Chondrocyte (in vitro differentiated cells): ENCODE measurements around the gene RGS14. TPM values are rescaled to one million over a fixed set of nuclear protein-coding genes. Genes with fewer than 3 reads are reported as not detected.

Experiments used
- DNase-seq: peaks from one replicate; pipeline ENCODE4 v3.0.0; 2021; ENCODE audit warnings: mixed read lengths, low spot score
- H3K27ac Mint-ChIP-seq: one replicate; pipeline ENCODE4 v1.8.0; 2021; ENCODE audit warnings: mild to moderate bottlenecking, moderate library complexity, mixed read lengths; ENCODE audit not compliant: unreplicated experiment
- H3K27me3 Mint-ChIP-seq: 2 replicates; pipeline ENCODE4 v1.8.0; 2021; ENCODE audit warnings: low read depth, mixed read lengths
- H3K36me3 Mint-ChIP-seq: 2 replicates; pipeline ENCODE4 v1.8.0; 2021; ENCODE audit warnings: low read depth, mixed read lengths
- H3K4me1 Mint-ChIP-seq: 2 replicates; pipeline ENCODE4 v1.8.0; 2021; ENCODE audit warnings: low read depth, mild to moderate bottlenecking, mixed read lengths
- H3K4me3 Mint-ChIP-seq: one replicate; pipeline ENCODE4 v1.8.0; 2021; ENCODE audit warnings: mild to moderate bottlenecking, moderate library complexity, mixed read lengths; ENCODE audit not compliant: unreplicated experiment
- H3K9me3 Mint-ChIP-seq: 2 replicates; pipeline ENCODE4 v1.8.0; 2021; ENCODE audit warnings: low read depth, mixed read lengths
- CTCF ChIP-seq: fragments of 200-600 bp; sonication (generic); IDR thresholded peaks from 2 replicates; pipeline ENCODE4 v1.5.0; 2021; ENCODE audit warnings: antibody characterized with exemption, mild to moderate bottlenecking, moderate library complexity
- total RNA-seq: library from RNA; stranded (reverse); gene quantifications from 3 replicates; pipeline ENCODE4 v1.2.1, GENCODE V29; 2021

RGS14 gene
- total RNA-seq, 1 donor from 2014 or later = 11.6 TPM

DNA sequence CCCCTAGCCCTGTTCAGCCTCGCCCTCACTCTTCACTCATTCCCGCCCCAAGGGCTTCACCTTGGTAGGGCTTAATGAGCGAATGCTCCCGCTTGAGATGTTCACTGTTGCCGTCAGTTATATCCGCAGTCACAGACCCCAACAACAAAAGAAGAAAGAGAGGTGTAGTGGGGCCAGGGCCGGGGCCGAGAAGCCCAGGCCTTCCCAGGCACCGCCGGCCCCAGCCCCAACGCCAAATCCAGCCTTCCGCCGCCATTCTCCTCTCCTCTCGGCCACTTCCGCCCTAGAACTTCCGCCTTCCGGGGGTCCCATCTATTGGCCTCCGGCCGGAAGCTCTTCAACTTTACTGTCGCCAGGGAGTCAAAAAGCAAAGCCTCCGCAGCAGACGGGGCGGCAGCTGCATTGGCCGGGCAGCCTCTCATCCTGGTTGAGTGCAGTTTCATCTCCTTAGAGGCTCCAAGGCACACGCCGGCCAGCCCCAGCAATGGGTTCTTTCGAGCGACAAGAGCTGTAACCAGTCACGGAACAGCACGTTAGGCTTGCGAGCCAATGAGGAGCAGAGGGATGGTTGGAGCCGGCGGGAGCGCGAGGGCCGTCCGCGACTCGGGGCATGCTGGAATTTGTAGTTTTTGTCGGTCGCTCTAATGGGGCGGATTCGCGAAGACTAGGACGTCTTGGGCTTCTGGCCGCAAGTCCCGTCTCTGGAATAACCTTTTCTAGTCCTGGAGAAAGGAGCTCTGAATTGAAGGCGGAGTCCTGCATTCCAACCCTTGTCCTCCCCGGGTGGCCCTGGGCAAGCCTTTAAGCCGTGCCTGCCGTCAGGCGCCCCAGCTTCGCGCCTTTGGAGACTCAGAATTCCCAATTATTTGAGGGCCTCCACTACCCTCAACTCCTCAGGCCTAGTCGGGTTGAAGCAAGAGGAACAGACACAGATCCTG is 6.1 kb upstream of the RGS14 start, which contains the start of gene LMAN2:
TSS of gene LMAN2 (minus strand) at position 277 of the 938 bp plus-strand sequence. CDS start at position 256, 21 bp downstream.
- H3K27ac Mint-ChIP-seq = peak within 1 kb of the TSS; percentile 97
- H3K9me3 Mint-ChIP-seq = peaks cover 2% of the 10 kb centered on the region
- H3K4me1 Mint-ChIP-seq = peaks cover 39% of the 10 kb centered on the region
- TF ChIP-seq CTCF = no peak
- H3K36me3 Mint-ChIP-seq = no peaks in the 10 kb centered on the region
- H3K27me3 Mint-ChIP-seq = no peaks in the 10 kb centered on the region
- peak within 1 kb of the TSS; percentile 95 for H3K4me3 Mint-ChIP-seq
- DNase-seq = no peak

GRCh38 chr5:177353093-177353492 is 4.6 kb upstream of the RGS14 start:
- no peak for TF ChIP-seq CTCF

GRCh38 chr5:177354256-177354655 is 3.5 kb upstream of the RGS14 start:
- no peak for TF ChIP-seq CTCF
- DNase-seq = no peak
- H3K4me3 Mint-ChIP-seq = no peak overlapping the region
- no peak overlapping the region for H3K27ac Mint-ChIP-seq
- H3K4me1 Mint-ChIP-seq = peaks cover 29% of the 10 kb centered on the region
- peaks cover 2% of the 10 kb centered on the region for H3K9me3 Mint-ChIP-seq
- H3K27me3 Mint-ChIP-seq = no peaks in the 10 kb centered on the region
- H3K36me3 Mint-ChIP-seq = no peaks in the 10 kb centered on the region

More at GRCh38 chr5:177353093-177353492, 4.6 kb upstream of the RGS14 start:
- Mint-ChIP-seq H3K36me3 (no peaks in the 10 kb centered on the region), H3K27ac (no peak overlapping the region), H3K4me3 (no peak overlapping the region), H3K9me3 (peaks cover 2% of the 10 kb centered on the region), H3K4me1 (peaks cover 34% of the 10 kb centered on the region), H3K27me3 (no peaks in the 10 kb centered on the region)
- no peak for DNase-seq

GRCh38 chr5:177354711-177355110 is 3.0 kb upstream of the RGS14 start:
- no peak for TF ChIP-seq CTCF
- H3K4me3 Mint-ChIP-seq = no peak overlapping the region
- DNase-seq = no peak
- no peaks in the 10 kb centered on the region for H3K36me3 Mint-ChIP-seq
- H3K27ac Mint-ChIP-seq = no peak overlapping the region
- H3K9me3 Mint-ChIP-seq = peaks cover 2% of the 10 kb centered on the region
- no peaks in the 10 kb centered on the region for H3K27me3 Mint-ChIP-seq
- H3K4me1 Mint-ChIP-seq = peaks cover 25% of the 10 kb centered on the region

DNA sequence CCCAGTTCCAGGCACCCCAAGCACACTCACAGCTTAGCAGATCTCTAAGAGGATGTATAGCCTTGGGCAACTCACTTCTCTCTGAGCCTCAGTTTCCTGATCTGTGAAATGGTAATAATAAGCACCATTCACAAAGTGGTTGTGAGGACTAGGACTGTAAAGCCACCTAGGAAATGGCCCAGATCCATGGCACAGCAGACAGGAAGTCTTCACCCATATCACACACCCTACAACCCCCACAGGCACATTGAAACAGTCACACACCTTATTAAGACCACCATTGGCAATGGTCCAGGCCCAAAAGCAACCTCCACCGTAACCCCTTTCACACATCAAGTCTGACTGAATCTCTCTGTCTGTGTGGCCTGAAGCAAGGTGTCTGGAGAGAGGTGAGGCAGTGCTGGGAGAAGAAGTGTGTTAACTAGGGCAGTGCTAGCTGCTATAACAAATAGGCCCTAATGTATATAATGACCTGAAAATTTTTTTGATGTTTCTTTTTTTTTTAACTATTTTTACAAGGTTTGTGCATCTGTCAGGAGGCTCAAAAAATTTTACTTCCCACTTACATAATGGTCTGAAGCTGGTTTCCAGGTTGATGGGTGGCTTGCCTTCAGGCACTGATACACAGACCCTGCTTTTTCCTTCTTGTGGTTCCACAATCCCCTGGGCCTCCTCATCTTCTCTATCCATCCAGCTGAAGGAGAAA is 2.4 kb upstream of the RGS14 start:
- H3K27me3 Mint-ChIP-seq = peaks cover 1% of the 10 kb centered on the region
- TF ChIP-seq CTCF = no peak

More for the DNA sequence above, 2.4 kb upstream of the RGS14 start:
- Mint-ChIP-seq H3K27ac (no peak overlapping the region), H3K4me1 (peaks cover 19% of the 10 kb centered on the region), H3K36me3 (no peaks in the 10 kb centered on the region), H3K9me3 (peaks cover 2% of the 10 kb centered on the region), H3K4me3 (no peak overlapping the region)
- no peak for DNase-seq
